IPS-18c (cell line): ENCODE data around the gene MSRB2.

Experiments used
- H3K4me3 ChIP-seq: 2 replicates; pipeline ENCODE4 v1.7.0; 2013; ENCODE audit warnings: low read depth, mild to moderate bottlenecking, low read length, moderate library complexity; ENCODE audit not compliant: insufficient read depth
- H3K9me3 ChIP-seq: one replicate; pipeline ENCODE4 v1.6.1; 2013; ENCODE audit warnings: mild to moderate bottlenecking, low read length, moderate library complexity; ENCODE audit not compliant: control insufficient read depth, insufficient read depth

MSRB2 gene

DNA sequence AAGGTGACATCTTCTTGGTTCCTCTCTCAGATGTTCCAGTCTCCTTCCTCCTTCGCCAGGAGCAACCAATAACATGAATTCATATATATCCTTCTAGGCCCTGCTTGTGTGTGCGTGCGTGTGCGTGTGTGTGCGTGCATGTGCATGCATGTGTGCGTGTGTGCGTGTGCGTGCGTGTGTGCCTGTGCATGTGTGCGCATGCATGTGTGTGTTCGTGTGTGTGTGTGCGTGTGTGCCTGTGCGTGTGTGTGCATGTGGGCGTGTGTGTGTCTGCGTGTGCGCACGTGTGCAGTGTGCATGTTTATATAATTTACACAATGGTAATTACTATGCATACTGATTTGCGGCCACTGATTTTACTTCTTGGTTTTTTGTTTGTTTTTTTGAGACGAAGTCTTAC, 52.8 kb downstream of the MSRB2 start:
- no peak overlapping the region for H3K4me3 ChIP-seq

GRCh38 chr10:23150091-23150490, 54.7 kb downstream of the MSRB2 start:
- H3K4me3 ChIP-seq, result no peak overlapping the region

More for the DNA sequence above, 52.8 kb downstream of the MSRB2 start:
- no peaks in the 10 kb centered on the region for H3K9me3 ChIP-seq

DNA sequence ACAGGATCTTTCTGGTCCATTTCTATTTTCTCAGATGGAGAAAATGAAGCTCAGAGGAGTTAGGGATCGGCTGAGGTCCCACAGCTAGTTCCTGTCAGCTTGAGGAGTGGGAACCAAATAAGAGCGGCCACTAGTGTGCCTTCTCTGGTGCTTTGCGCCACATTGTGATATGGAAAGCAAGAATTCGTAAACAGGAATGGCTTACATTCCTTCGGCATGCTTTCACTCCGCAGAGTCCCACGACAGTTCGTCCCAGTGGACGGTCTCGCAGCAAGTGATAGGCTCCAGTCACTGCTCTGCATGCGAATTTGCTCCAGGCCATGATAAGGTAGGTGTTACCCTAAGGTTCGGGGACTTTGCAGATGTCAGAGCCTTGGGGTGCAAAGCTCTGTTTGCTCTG, 55.2 kb downstream of the MSRB2 start:
- H3K9me3 ChIP-seq, result no peaks in the 10 kb centered on the region
- H3K4me3 ChIP-seq, result no peak overlapping the region

More at GRCh38 chr10:23150091-23150490, 54.7 kb downstream of the MSRB2 start:
- no peaks in the 10 kb centered on the region for H3K9me3 ChIP-seq

DNA sequence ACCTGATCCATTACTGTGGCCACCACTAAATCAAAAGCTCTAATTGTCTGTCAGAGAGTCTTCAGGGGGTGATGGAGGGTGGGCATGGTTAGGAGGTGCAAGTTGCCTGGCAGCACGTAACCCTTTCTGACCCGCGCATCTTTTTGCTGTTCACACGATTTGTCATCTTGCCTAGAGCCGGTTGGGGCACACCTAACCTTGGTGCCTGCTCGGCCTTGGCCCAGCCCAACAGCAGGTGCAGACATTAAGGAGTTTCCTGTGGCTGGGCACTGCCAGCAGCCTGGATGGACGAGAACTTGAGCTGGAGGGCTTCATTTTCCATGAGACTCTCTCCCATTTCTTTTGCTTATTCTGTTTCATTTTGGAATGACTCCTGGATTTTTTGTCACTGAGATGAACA, 55.7 kb downstream of the MSRB2 start:
- H3K9me3 ChIP-seq, result no peaks in the 10 kb centered on the region

DNA sequence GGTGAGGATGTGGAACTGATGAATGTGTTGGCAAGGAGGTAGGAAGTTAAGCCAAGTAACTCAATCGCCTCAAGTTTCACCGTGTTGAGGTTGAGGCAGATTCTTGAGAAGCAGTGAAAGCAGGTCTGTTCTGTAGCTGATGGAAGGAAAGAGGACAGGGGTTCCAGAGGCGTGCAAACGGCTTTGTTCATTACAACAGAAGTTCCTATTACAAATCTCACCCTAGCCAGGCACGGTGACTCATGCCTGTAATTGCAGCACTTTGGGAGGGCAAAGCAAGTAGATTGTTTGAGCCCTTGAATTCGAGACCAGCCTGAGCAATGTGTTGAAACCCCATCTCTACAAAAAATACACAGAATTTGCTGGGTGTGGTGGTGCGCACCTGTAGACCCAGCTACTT, 59.8 kb downstream of the MSRB2 start:
- Histone ChIP-seq H3K9me3 (no peaks in the 10 kb centered on the region), H3K4me3 (no peak overlapping the region)

More for the DNA sequence above, 55.7 kb downstream of the MSRB2 start:
- H3K4me3 ChIP-seq, result no peak overlapping the region

- no peak overlapping the region for H3K4me3 ChIP-seq
- no peaks in the 10 kb centered on the region for H3K9me3 ChIP-seq
Observed at GRCh38 chr10:23156447-23157150, 61.2 kb downstream of the MSRB2 start.

GRCh38 chr10:23157239-23157681, 61.9 kb downstream of the MSRB2 start:
- no peak overlapping the region for H3K4me3 ChIP-seq
- no peaks in the 10 kb centered on the region for H3K9me3 ChIP-seq

- Histone ChIP-seq H3K4me3 (no peak overlapping the region), H3K9me3 (no peaks in the 10 kb centered on the region)
Observed at GRCh38 chr10:23157691-23158369, 62.5 kb downstream of the MSRB2 start.

GRCh38 chr10:23158370-23158769, 63.0 kb downstream of the MSRB2 start:
- Histone ChIP-seq H3K4me3 (no peak overlapping the region), H3K9me3 (no peaks in the 10 kb centered on the region)

DNA sequence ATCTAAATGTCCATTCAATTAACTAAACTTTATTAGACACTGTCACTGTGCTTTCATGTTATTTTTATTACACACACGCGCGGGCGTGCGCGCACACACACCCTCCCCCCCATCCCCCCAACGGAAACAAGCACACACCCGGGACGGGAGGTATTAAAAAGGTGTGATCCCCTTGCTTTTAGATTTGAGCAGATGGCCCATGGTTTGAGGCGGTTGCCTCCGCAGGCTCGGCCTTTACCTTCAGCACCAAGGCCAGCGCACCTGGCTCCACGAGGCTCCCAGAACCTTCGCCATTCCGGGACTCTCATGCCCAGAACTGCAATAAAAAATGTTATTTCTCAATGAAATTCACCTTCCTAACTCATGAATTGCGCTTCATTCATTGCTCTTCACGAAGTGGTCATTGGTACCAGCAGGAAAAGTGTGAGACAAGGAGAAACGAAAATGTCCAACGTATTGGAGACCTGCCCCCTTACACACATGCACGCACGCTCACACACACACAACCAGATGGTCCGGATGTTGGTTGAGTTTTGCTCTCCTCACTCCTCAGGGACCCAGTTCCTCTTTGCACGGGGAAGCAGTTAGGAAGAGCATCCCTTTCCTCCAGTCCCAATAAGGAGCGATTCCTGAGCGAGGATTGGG, 76.0 kb downstream of the MSRB2 start:
- no peaks in the 10 kb centered on the region for H3K9me3 ChIP-seq
- no peak overlapping the region for H3K4me3 ChIP-seq
